ENCODE measurements around the gene SSR4. TPM values are rescaled to one million over a fixed set of nuclear protein-coding genes. Genes with fewer than 3 reads are reported as not detected.

SSR4 gene
- total RNA-seq, 3 donors from 2014 or later (not counting 1 experiment from before 2014, with no cell fraction given): 160 to 280 (median 189) TPM

DNA sequence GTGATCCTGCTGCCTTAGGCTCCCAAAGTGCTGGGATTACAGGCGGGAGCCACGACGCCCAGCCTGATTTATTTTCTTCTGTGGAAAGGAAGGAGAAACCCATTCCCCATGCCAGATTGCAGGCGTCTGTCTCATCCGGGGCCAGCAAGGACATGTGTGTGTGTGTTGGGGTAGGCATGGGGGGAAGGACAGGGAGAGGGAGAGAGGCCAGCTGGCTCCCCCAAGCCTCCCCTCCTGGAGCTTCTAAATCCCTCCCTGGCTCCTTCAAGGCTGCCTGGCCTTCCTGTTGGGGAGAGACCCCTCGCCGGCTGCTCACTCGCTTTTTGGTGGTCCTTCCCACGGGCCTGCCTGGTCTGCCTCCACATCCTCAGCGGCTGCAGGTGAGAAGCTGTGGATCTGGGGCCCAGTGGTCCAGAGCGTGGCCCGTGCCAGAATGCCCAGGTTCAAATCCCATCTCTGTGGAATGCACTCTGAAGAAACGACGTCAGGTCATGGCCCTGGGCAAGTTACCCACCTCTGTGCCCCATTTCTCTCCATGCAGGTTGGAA is 31.8 kb upstream of the SSR4 start:
- no peaks in the 10 kb centered on the region for H3K27me3 ChIP-seq (ENCODE audit: control insufficient read depth, insufficient read depth, low read length)
- H3K4me3 Mint-ChIP-seq: no peak overlapping the region
- H3K9me3 Mint-ChIP-seq: no peaks in the 10 kb centered on the region
- H3K27ac ChIP-seq (ENCODE audit: low read length): no peak overlapping the region
- no peaks in the 10 kb centered on the region for H3K36me3 Mint-ChIP-seq
- H3K36me3 ChIP-seq (ENCODE audit: control insufficient read depth, insufficient read depth, low read length): no peaks in the 10 kb centered on the region
- H3K4me1 ChIP-seq (ENCODE audit: control insufficient read depth, insufficient read depth, low read length): peaks cover 12% of the 10 kb centered on the region
- TF ChIP-seq, protein P1, sequence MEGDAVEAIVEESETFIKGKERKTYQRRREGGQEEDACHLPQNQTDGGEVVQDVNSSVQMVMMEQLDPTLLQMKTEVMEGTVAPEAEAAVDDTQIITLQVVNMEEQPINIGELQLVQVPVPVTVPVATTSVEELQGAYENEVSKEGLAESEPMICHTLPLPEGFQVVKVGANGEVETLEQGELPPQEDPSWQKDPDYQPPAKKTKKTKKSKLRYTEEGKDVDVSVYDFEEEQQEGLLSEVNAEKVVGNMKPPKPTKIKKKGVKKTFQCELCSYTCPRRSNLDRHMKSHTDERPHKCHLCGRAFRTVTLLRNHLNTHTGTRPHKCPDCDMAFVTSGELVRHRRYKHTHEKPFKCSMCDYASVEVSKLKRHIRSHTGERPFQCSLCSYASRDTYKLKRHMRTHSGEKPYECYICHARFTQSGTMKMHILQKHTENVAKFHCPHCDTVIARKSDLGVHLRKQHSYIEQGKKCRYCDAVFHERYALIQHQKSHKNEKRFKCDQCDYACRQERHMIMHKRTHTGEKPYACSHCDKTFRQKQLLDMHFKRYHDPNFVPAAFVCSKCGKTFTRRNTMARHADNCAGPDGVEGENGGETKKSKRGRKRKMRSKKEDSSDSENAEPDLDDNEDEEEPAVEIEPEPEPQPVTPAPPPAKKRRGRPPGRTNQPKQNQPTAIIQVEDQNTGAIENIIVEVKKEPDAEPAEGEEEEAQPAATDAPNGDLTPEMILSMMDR (IDR thresholded peaks at IDR 0.05): no peak
- WGBS (ENCODE audit: insufficient coverage): 92% methylated on average over 12 of the region's 14 CpGs
- no peak overlapping the region for H3K27ac Mint-ChIP-seq
- intact Hi-C loops (cut with micrococcal nuclease): loop anchor here (5.0 kb wide), 1 partner anchor 205 kb away; no protein-coding TSS in a partner anchor
- ATAC-seq (no peak), DNase-seq (no peak)
- H3K4me3 ChIP-seq (ENCODE audit: low read length): no peak overlapping the region
- H3K27me3 Mint-ChIP-seq (ENCODE audit: low read depth in 2 of 2): peaks cover 0 to 2% of the 10 kb centered on the region in 2 donors
- peaks cover 0 to 16% of the 10 kb centered on the region in 2 donors for H3K4me1 Mint-ChIP-seq
- H3K9me3 ChIP-seq (ENCODE audit: control insufficient read depth, insufficient read depth, low read length): no peaks in the 10 kb centered on the region

DNA sequence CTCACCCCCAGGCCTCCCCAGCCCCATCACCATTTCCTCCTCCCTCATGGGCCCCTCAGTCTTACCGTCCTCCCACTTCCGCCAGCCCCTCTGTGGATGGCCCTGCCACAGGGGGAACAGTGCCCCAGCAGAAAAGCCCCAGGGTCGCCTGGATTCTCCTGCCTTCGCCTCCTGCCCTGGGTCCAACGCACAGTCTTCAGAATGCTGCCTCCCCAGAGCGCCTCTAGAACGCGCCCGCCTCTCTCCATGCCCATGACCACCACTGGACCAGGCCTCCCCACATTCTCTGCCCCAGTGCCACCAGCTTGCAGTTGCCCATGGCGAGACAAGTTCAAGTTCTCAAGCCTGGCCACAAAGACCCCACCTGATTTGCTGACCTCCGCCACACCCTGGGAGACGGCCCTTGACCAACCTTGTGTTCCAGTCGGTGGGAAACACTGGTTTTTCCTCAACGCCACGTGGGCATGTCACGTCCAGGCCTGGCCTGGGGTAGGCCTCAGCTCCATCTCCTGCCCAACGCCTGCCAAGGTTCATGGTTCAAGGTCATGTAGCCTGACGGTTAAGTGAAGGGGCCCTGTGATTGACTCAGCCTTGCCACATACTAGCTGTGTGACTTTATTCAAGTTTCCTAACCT is 31.1 kb upstream of the SSR4 start:
- Histone ChIP-seq H3K27ac (ENCODE audit: low read length) (no peak overlapping the region), H3K4me3 (ENCODE audit: low read length) (no peak overlapping the region), H3K9me3 (ENCODE audit: control insufficient read depth, insufficient read depth, low read length) (no peaks in the 10 kb centered on the region), H3K27me3 (ENCODE audit: control insufficient read depth, insufficient read depth, low read length) (no peaks in the 10 kb centered on the region), H3K4me1 (ENCODE audit: control insufficient read depth, insufficient read depth, low read length) (peaks cover 18% of the 10 kb centered on the region), H3K36me3 (ENCODE audit: control insufficient read depth, insufficient read depth, low read length) (no peaks in the 10 kb centered on the region)
- 84% methylated on average over 18 of the region's 18 CpGs for WGBS (ENCODE audit: insufficient coverage)
- Mint-ChIP-seq H3K27me3 (ENCODE audit: low read depth in 2 of 2) (no peaks in the 10 kb centered on the region), H3K4me1 (peaks cover 0 to 20% of the 10 kb centered on the region in 2 donors), H3K27ac (no peak overlapping the region), H3K36me3 (no peaks in the 10 kb centered on the region), H3K4me3 (no peak overlapping the region), H3K9me3 (no peaks in the 10 kb centered on the region)
- ATAC-seq: no peak
- intact Hi-C loops (cut with micrococcal nuclease): loop anchor here (5.0 kb wide), 1 partner anchor 204 kb away; no protein-coding TSS in a partner anchor
- TF ChIP-seq, protein P1 (IDR thresholded peaks at IDR 0.05): no peak
- DNase-seq: no peak

DNA sequence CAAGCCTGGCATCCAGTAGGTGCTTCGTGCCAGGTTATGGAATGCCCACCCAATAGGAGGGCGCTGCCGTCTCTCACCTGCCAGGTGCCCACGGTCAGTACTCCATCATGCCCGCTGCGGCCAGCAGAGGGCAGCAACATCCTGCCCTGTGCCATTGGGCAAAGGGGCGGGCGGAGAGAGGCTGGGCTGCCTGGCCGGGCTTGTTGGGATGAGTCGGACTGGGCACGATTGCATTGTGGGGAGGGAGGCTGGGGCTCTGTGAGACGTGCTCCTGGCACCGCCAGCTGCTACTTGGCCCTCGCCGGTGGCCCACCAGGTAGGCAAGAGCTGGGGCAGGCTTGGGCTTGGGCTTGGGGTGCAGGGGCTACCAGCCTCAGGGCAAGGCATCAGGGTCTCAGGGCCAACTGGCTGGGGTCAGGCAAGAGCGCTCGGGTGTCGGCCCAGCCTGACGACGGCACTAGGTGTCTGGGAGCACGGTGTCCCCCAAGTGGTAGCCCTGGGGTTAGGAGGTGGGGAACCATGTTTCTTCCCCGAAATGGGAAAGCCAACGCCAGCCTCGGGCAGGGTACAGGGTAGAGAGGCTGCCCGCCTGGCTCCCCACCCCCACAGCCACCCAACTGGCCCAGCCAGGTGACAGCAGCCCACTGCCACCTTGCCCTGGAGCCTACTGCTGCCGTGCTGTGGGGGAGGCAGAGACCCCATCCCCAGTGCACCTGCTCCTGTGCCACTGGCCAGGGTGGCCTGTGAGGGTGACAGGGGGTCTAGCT is 30.3 kb upstream of the SSR4 start, which contains the start of gene PLXNB3:
TSS of gene PLXNB3 (plus strand) at position 261 of the 767 bp plus-strand sequence. CDS start 1,287 bp downstream, outside the sequence.
- peak; percentile 67 to 84 for DNase-seq
- H3K4me1 ChIP-seq (ENCODE audit: control insufficient read depth, insufficient read depth, low read length): peaks cover 18% of the 10 kb centered on the region
- ATAC-seq: peak; percentile 88 to 94 (median 93)
- no peaks in the 10 kb centered on the region for H3K36me3 Mint-ChIP-seq
- H3K9me3 Mint-ChIP-seq: no peaks in the 10 kb centered on the region
- no peaks in the 10 kb centered on the region for H3K27me3 ChIP-seq (ENCODE audit: control insufficient read depth, insufficient read depth, low read length)
- H3K4me3 Mint-ChIP-seq: no peak within 1 kb of the TSS
- intact Hi-C loops (cut with micrococcal nuclease): loop anchor here (1.0 to 5.0 kb wide), 2 partner anchors 189 to 203 kb away; no protein-coding TSS in a partner anchor
- H3K27ac ChIP-seq (ENCODE audit: low read length): no peak within 1 kb of the TSS
- no peak within 1 kb of the TSS for H3K4me3 ChIP-seq (ENCODE audit: low read length)
- TF ChIP-seq, protein P1 (IDR thresholded peaks at IDR 0.05): peak; percentile 64
- H3K4me1 Mint-ChIP-seq: peaks cover 0 to 20% of the 10 kb centered on the region in 2 donors
- H3K36me3 ChIP-seq (ENCODE audit: control insufficient read depth, insufficient read depth, low read length): no peaks in the 10 kb centered on the region
- 31% methylated on average over 25 of the region's 26 CpGs for WGBS (ENCODE audit: insufficient coverage)
- no peaks in the 10 kb centered on the region for H3K9me3 ChIP-seq (ENCODE audit: control insufficient read depth, insufficient read depth, low read length)
- no peak within 1 kb of the TSS for H3K27ac Mint-ChIP-seq
- no peaks in the 10 kb centered on the region for H3K27me3 Mint-ChIP-seq (ENCODE audit: low read depth in 2 of 2)
